Testis (tissue), 2 donors: ENCODE measurements around the gene CHRM2.

Experiments used
- CTCF ChIP-seq, 3 experiments: fragments of 450-650 bp in 2 of 3; fragments of 200-600 bp in 1 of 3; sonication (generic) in 1 of 3; IDR thresholded peaks; one replicate each; pipeline ENCODE4 v1.5.1; 2016 to 2019; ENCODE audit warnings: antibody characterized with exemption in 3 of 3, mild to moderate bottlenecking in 2 of 3, moderate library complexity in 1 of 3
- POLR2A ChIP-seq: fragments of 450-650 bp; IDR thresholded peaks from one replicate; pipeline ENCODE4 v1.6.1; 2017; ENCODE audit warnings: antibody characterized with exemption, mild to moderate bottlenecking, moderate library complexity

GRCh38 chr7:136971776-136972175 is 103.3 kb downstream of the CHRM2 start:
- no peak for TF ChIP-seq CTCF (IDR thresholded peaks at IDR 0.05)
- no peak for TF ChIP-seq POLR2A
